Mononuclear cell (primary cell): ENCODE results near the gene FAM241B. TPM values are rescaled to one million over a fixed set of nuclear protein-coding genes. Genes with fewer than 3 reads are reported as not detected.
A peak's percentile ranks its signal among the peaks of the same experiment; 100 is the strongest.

ENCODE experiments used
- H3K27me3 ChIP-seq: 2 replicates; pipeline ENCODE4 v1.6.0; 2011; ENCODE audit warnings: low read length, control low read depth; ENCODE audit not compliant: insufficient read depth
- H3K4me1 ChIP-seq: 2 replicates; pipeline ENCODE4 v1.5.1; 2011; ENCODE audit warnings: mild to moderate bottlenecking, low read length, control low read depth; ENCODE audit not compliant: insufficient read depth
- H3K4me3 ChIP-seq: 2 replicates; pipeline ENCODE4 v1.5.1; 2011; ENCODE audit warnings: mild to moderate bottlenecking, low read length, moderate library complexity
- H3K9me3 ChIP-seq: 2 replicates; pipeline ENCODE4 v1.5.1; 2011; ENCODE audit warnings: low read depth, mild to moderate bottlenecking, control low read depth, low read length
- total RNA-seq: library from RNA; depleted of rRNA; stranded (reverse); fragments of >200 nt; gene quantifications from one replicate; pipeline ENCODE4 v1.2.3, GENCODE V29; 2012

The FAM241B gene
- total RNA-seq, 1 donor, result not detected

GRCh38 chr10:69629519-69629896 is 539 bp upstream of the FAM241B start:
- Histone ChIP-seq H3K4me3 (no peak overlapping the region), H3K4me1 (no peaks in the 10 kb centered on the region), H3K27me3 (peaks cover 4% of the 10 kb centered on the region), H3K9me3 (no peaks in the 10 kb centered on the region)

- peak overlapping the region; percentile 35 for H3K4me3 ChIP-seq
- H3K27me3 ChIP-seq, result peaks cover 4% of the 10 kb centered on the region
- H3K9me3 ChIP-seq, result no peaks in the 10 kb centered on the region
- H3K4me1 ChIP-seq, result no peaks in the 10 kb centered on the region
Observed at GRCh38 chr10:69630651-69631400, 779 bp downstream of the FAM241B start.

- Histone ChIP-seq H3K4me1 (no peaks in the 10 kb centered on the region), H3K4me3 (no peak overlapping the region), H3K27me3 (peaks cover 4% of the 10 kb centered on the region), H3K9me3 (no peaks in the 10 kb centered on the region)
Observed at GRCh38 chr10:69631566-69631965, 1.5 kb downstream of the FAM241B start.

- Histone ChIP-seq H3K9me3 (no peaks in the 10 kb centered on the region), H3K27me3 (peaks cover 4% of the 10 kb centered on the region), H3K4me1 (no peaks in the 10 kb centered on the region), H3K4me3 (no peak overlapping the region)
Observed at GRCh38 chr10:69632516-69633199, 2.6 kb downstream of the FAM241B start.

- H3K9me3 ChIP-seq, result no peaks in the 10 kb centered on the region
- no peaks in the 10 kb centered on the region for H3K4me1 ChIP-seq
- H3K27me3 ChIP-seq, result peaks cover 4% of the 10 kb centered on the region
- no peak overlapping the region for H3K4me3 ChIP-seq
Observed at GRCh38 chr10:69633673-69634635, 3.9 kb downstream of the FAM241B start.

GRCh38 chr10:69634759-69635425 is 4.8 kb downstream of the FAM241B start:
- Histone ChIP-seq H3K4me1 (no peaks in the 10 kb centered on the region), H3K4me3 (no peak overlapping the region), H3K27me3 (no peaks in the 10 kb centered on the region), H3K9me3 (no peaks in the 10 kb centered on the region)

GRCh38 chr10:69635428-69636272 is 5.6 kb downstream of the FAM241B start:
- H3K4me1 ChIP-seq, result no peaks in the 10 kb centered on the region
- H3K9me3 ChIP-seq, result no peaks in the 10 kb centered on the region
- no peak overlapping the region for H3K4me3 ChIP-seq
- H3K27me3 ChIP-seq, result no peaks in the 10 kb centered on the region

GRCh38 chr10:69636273-69636575 is 6.2 kb downstream of the FAM241B start:
- Histone ChIP-seq H3K27me3 (no peaks in the 10 kb centered on the region), H3K4me1 (no peaks in the 10 kb centered on the region), H3K4me3 (no peak overlapping the region), H3K9me3 (no peaks in the 10 kb centered on the region)

- no peak overlapping the region for H3K4me3 ChIP-seq
- H3K4me1 ChIP-seq, result no peaks in the 10 kb centered on the region
- H3K27me3 ChIP-seq, result no peaks in the 10 kb centered on the region
- no peaks in the 10 kb centered on the region for H3K9me3 ChIP-seq
Observed at GRCh38 chr10:69636626-69637605, 6.9 kb downstream of the FAM241B start.

GRCh38 chr10:69638642-69639041 is 8.6 kb downstream of the FAM241B start:
- Histone ChIP-seq H3K4me1 (no peaks in the 10 kb centered on the region), H3K27me3 (no peaks in the 10 kb centered on the region), H3K9me3 (no peaks in the 10 kb centered on the region), H3K4me3 (no peak overlapping the region)

- H3K4me1 ChIP-seq, result no peaks in the 10 kb centered on the region
- no peaks in the 10 kb centered on the region for H3K9me3 ChIP-seq
- no peaks in the 10 kb centered on the region for H3K27me3 ChIP-seq
- H3K4me3 ChIP-seq, result no peak overlapping the region
Observed at GRCh38 chr10:69639291-69640195, 9.5 kb downstream of the FAM241B start.

GRCh38 chr10:69640196-69640980 is 10.3 kb downstream of the FAM241B start:
- no peak overlapping the region for H3K4me3 ChIP-seq
- no peaks in the 10 kb centered on the region for H3K9me3 ChIP-seq
- no peaks in the 10 kb centered on the region for H3K27me3 ChIP-seq
- no peaks in the 10 kb centered on the region for H3K4me1 ChIP-seq
